Measurements from ENCODE around the gene INHBB.

The INHBB gene

GRCh38 chr2:120399889-120400240 is 53.9 kb downstream of the INHBB start:
- no peak for DNase-seq

DNA sequence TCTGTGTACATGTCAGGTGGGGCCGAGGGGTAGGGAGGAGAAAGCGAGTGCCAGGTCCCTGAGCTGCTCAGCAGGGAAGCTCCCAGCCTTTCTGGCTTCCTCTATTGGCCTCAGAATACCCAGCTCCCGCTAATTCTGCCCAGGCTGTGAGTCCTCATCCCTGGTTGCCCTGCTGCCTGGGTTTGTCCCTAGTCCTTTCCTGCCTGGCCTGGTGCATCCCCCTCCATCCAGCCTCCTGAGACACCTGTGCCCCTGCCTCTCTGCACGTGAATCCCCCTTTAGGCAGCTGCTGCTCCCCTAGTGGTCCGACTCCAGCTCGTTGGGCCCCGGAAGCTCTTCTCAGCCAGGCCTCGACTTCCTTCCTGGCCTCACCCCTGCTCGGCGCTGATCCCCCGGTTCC is 54.6 kb downstream of the INHBB start:
- DNase-seq, result no peak

Measured in NCI-H187 (cell line).